Heart left ventricle (tissue), 16 donors: ENCODE data around the gene SLC7A11. TPM values are rescaled to one million over a fixed set of nuclear protein-coding genes. Genes with fewer than 3 reads are reported as not detected.

Experiments used
- ATAC-seq, 4 donors: fragments of 200-7000 bp; cut with Tn5 transposase; one replicate each; pipeline ENCODE4 v1.9.1; 2020 to 2022; ENCODE audit warnings: moderate library complexity in 4 of 4, mild to moderate bottlenecking in 3 of 4, moderate number of reproducible peaks in 1 of 4
- DNase-seq, 5 donors: peaks; one replicate each; pipeline ENCODE4 v3.0.0-alpha.2; 2020
- H3K27ac ChIP-seq, 12 donors: fragments of 200-600 bp; sonication (generic) in 4 of 12; one replicate each; pipeline versions ENCODE4 v1.5.0 to v1.8.0; 2016 to 2022; ENCODE audit warnings: mild to moderate bottlenecking in 2 of 12
- H3K27me3 ChIP-seq, 9 donors: fragments of 200-600 bp; sonication (generic) in 2 of 9; one replicate each; pipeline versions ENCODE4 v1.5.1 to v1.8.0; 2016 to 2022; ENCODE audit warnings: mild to moderate bottlenecking in 3 of 9
- H3K36me3 ChIP-seq, 9 donors: fragments of 200-600 bp; sonication (generic) in 2 of 9; one replicate each; pipeline versions ENCODE4 v1.5.0 to v1.8.0; 2018 to 2022; ENCODE audit warnings: mild to moderate bottlenecking in 2 of 9
- H3K4me1 ChIP-seq, 12 donors: fragments of 200-600 bp; sonication (generic) in 4 of 12; one replicate each; pipeline versions ENCODE4 v1.5.0 to v1.8.0; 2016 to 2022; ENCODE audit warnings: mild to moderate bottlenecking in 3 of 12
- H3K4me3 ChIP-seq, 12 donors: fragments of 200-600 bp; sonication (generic) in 4 of 12; one replicate each; pipeline versions ENCODE4 v1.5.0 to v1.8.0; 2017 to 2022; ENCODE audit warnings: mild to moderate bottlenecking in 9 of 12, moderate library complexity in 4 of 12
- H3K9me3 ChIP-seq, 12 donors: fragments of 200-600 bp; sonication (generic) in 4 of 12; one replicate each; pipeline versions ENCODE4 v1.5.0 to v1.8.0; 2016 to 2022; ENCODE audit warnings: mild to moderate bottlenecking in 1 of 12
- POLR2A ChIP-seq, 2 donors: fragments of 450-650 bp; IDR thresholded peaks; one replicate each; pipeline ENCODE4 v1.6.1; 2017; ENCODE audit warnings: antibody characterized with exemption in 2 of 2, mild to moderate bottlenecking in 2 of 2, moderate library complexity in 2 of 2
- WGBS, 4 donors: extraction: QIAGEN DNeasy Blood & Tissue Kit in 2 of 4; methylation state at CpG; one replicate each; pipeline versions ENCODE4 v1.1.5 to v1.1.7; 2013 to 2018; 5-methylcytosine and 5-hydroxymethylcytosine counted together
- intact Hi-C, 10 donors: fragments of 100-400 bp; cut with DNase I; formaldehyde crosslinking; loops; one replicate each; pipeline versions ENCODE4 v1.11.1 to v1.14.2; 2022
- polyA plus RNA-seq, 2 donors: library from polyadenylated mRNA; stranded (reverse); fragments of 200-250 nt; gene quantifications; one replicate each; pipeline ENCODE4 v1.2.3, GENCODE V29; 2013
- total RNA-seq, 9 donors: library from RNA; depleted of rRNA in 2 of 9; stranded (reverse); fragments of >200 nt in 2 of 9; fragmentation: NEBNext Ultra II Directional in 3 of 9; extraction: Animal tissue kit (Norgen Biotek cat#: 25700) in 3 of 9; gene quantifications; one replicate each; pipeline versions ENCODE4 v1.1.0 to v1.2.4, GENCODE V29; 2016 to 2023
- TF ChIP-seq, protein P1 (sequence below), 12 donors: fragments of 200-600 bp; sonication (generic) in 4 of 12; IDR thresholded peaks; one replicate each; pipeline versions ENCODE4 v1.5.0 to v1.8.0; 2018 to 2022; ENCODE audit warnings: antibody characterized with exemption in 12 of 12, mild to moderate bottlenecking in 5 of 12
- donor health status: ischemic (EF 13 %, LVEDD 7.1; RV severe dilation, severe dysfunction).
- donor health status: healthy with polysubstance abuse.
- donor health status: DM: no; HTN: yes; CAD: no.
- donor health status: DM: no; HTN: no; CAD: no.
- donor health status: ischemic (EF 25% LVEDD 6.9; RV normal size, moderate dysfunction).
- donor health status: ischemic (EF 25% LVEDD 5.7; RV mildly dilated, moderate dysfunction).
- donor health status: healthy.
- donor health status: DM: yes; HTN: yes; CAD: no.
- donor health status: ischemic (EF 35%, LVEDD 5.7; RV mildly dilated, moderate dysfunction).
- donor health status: nonischemic (EF 11% LVEDD 7.7; RV severe dilation, severe dysfunction).
- donor health status: DM: yes; HTN: yes; CAD: no.
- donor health status: PGD.
- donor health status: ischemic (EF 29% LVEDD 5.4; RV normal size, mild dysfunction).
- donor health status: nonischemic (EF 23%, LVEDD 6.1; RV moderate dilation, normal function).

SLC7A11 gene
- total and polyA plus RNA-seq, 11 donors: 0.04 to 1.0 (median 0.11) TPM; not detected in 1

DNA sequence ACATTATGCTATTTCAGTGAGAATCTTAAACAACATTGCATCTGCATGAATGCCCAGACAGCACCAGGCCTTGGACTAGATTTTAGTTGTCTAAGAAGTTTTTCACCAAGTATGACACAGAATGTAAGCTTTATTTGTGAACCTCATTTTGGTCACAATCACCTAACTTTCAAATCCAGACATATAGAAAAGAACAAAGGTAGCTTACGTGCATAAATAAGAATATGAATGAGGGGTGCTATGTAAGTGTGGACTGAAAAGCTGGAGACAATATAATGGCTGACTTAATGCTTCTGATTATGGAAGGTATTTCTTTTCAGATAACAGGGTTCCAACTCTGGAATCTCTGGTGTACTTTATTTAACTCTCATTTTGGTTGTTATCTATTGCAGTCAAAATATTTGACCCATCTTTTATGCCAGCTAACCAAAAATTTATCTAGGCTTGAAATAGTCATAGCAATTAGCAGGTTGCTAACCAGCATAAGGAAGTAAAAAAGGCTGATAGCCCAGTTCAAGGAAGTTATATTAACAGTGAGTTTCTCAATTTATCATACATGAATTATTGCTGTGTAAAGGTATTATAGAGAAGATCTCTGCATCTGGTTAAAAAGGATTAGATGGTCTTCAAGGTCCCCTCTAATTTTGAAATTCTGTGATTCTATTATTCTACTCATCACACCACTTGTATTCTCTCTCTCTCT is 36.5 kb downstream of the SLC7A11 start:
- H3K27ac ChIP-seq: no peak overlapping the region
- H3K9me3 ChIP-seq: no peaks in the 10 kb centered on the region
- H3K27me3 ChIP-seq: no peaks in the 10 kb centered on the region
- ATAC-seq (no peak), DNase-seq (no peak)
- H3K4me1 ChIP-seq: no peaks in the 10 kb centered on the region
- no peak overlapping the region for H3K4me3 ChIP-seq
- no peak for TF ChIP-seq POLR2A (IDR thresholded peaks at IDR 0.05)
- TF ChIP-seq, protein P1, sequence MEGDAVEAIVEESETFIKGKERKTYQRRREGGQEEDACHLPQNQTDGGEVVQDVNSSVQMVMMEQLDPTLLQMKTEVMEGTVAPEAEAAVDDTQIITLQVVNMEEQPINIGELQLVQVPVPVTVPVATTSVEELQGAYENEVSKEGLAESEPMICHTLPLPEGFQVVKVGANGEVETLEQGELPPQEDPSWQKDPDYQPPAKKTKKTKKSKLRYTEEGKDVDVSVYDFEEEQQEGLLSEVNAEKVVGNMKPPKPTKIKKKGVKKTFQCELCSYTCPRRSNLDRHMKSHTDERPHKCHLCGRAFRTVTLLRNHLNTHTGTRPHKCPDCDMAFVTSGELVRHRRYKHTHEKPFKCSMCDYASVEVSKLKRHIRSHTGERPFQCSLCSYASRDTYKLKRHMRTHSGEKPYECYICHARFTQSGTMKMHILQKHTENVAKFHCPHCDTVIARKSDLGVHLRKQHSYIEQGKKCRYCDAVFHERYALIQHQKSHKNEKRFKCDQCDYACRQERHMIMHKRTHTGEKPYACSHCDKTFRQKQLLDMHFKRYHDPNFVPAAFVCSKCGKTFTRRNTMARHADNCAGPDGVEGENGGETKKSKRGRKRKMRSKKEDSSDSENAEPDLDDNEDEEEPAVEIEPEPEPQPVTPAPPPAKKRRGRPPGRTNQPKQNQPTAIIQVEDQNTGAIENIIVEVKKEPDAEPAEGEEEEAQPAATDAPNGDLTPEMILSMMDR (IDR thresholded peaks at IDR 0.05): no peak
- intact Hi-C loops: loop anchor here in 1 of 10 donors (10.0 kb wide), 1 partner anchor 189 kb away; no protein-coding TSS in a partner anchor
- 53 to 77% (median 63%) methylated on average over 1 of the region's 1 CpG for WGBS, 4 donors
- H3K36me3 ChIP-seq: no peaks in the 10 kb centered on the region

DNA sequence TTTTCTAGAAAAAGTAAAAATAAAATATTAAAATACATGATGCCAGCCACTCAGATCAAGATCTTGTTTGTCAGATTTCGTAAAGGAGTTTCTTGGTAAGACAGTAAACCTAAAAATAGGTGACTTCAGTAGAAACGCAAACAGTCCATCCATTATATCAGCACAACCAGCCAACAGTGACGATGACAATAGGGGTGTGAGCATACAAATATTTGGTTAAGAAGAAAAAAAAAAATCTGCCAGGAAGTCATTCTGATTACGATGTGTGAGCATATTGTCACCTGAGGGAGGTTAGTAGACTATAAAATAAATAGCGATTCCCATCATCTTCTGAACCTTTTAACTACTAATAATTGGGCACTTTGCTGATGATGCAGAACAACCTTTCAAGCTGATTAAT is 37.6 kb downstream of the SLC7A11 start:
- intact Hi-C loops: loop anchor here in 1 of 10 donors (10.0 kb wide), 1 partner anchor 190 kb away; no protein-coding TSS in a partner anchor
- Histone ChIP-seq H3K36me3 (no peaks in the 10 kb centered on the region), H3K4me3 (no peak overlapping the region), H3K9me3 (no peaks in the 10 kb centered on the region), H3K27ac (no peak overlapping the region), H3K27me3 (no peaks in the 10 kb centered on the region), H3K4me1 (peaks cover 0 to 6% (median 0%) of the 10 kb centered on the region in 12 donors)
- WGBS, 4 donors: 81 to 88% (median 84%) methylated on average over 5 of the region's 5 CpGs
- TF ChIP-seq, protein P1 (IDR thresholded peaks at IDR 0.05): no peak
- no peak for TF ChIP-seq POLR2A (IDR thresholded peaks at IDR 0.05)
- no peak for ATAC-seq
- no peak for DNase-seq

DNA sequence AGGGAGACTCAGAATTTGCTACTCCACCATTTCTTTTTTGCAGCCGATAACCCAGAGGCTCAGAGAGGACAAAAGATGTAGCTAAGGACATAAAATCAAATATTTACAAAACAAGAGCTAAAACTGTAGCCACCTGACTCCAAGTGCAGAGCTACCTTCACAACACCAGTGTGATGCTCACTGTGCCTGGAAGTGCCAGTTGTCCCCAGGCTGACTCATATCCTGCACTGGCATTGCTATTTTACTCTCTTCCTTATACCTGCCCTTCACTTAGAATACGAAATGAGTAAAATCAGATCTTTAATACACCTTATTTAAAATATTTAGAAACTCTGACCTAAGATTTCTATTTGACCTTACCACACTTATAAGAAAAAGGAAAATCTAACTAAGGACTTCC is 39.5 kb downstream of the SLC7A11 start:
- H3K27ac ChIP-seq: no peak overlapping the region
- DNase-seq (no peak), ATAC-seq (no peak)
- H3K36me3 ChIP-seq: no peaks in the 10 kb centered on the region
- H3K9me3 ChIP-seq: no peaks in the 10 kb centered on the region
- H3K27me3 ChIP-seq: no peaks in the 10 kb centered on the region
- H3K4me3 ChIP-seq: no peak overlapping the region
- peaks cover 0 to 9% (median 0%) of the 10 kb centered on the region in 12 donors for H3K4me1 ChIP-seq
- TF ChIP-seq, protein P1 (IDR thresholded peaks at IDR 0.05): no peak
- no peak for TF ChIP-seq POLR2A (IDR thresholded peaks at IDR 0.05)
- intact Hi-C loops: loop anchor here in 1 of 10 donors (10.0 kb wide), 1 partner anchor 192 kb away; no protein-coding TSS in a partner anchor
- 86 to 94% (median 93%) methylated on average over 2 of the region's 2 CpGs for WGBS, 4 donors

DNA sequence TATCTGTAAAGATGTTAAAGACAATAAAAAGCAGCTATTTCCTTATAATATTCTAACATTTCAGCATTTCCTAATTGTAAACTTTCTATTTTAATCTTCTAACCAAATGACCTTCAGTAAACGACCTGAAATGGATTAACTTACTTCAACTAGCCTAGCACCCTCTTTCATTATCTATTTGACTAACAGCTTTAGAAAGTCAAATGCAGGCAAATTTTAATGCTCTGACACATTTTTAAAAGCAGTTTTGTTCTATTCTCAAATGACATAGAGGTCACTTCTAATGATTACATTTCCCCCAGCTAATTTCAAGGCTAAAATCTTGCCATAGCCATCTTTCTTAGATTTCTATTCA is 41.9 kb downstream of the SLC7A11 start:
- Histone ChIP-seq H3K4me3 (no peak overlapping the region), H3K9me3 (no peaks in the 10 kb centered on the region), H3K36me3 (no peaks in the 10 kb centered on the region), H3K4me1 (peaks cover 0 to 9% (median 0%) of the 10 kb centered on the region in 12 donors), H3K27ac (no peak overlapping the region), H3K27me3 (no peaks in the 10 kb centered on the region)
- no peak for DNase-seq
- no peak for TF ChIP-seq POLR2A (IDR thresholded peaks at IDR 0.05)
- TF ChIP-seq, protein P1 (IDR thresholded peaks at IDR 0.05): no peak
- intact Hi-C loops: loop anchor here in 1 of 10 donors (10.0 kb wide), 1 partner anchor 195 kb away; no protein-coding TSS in a partner anchor
- no peak for ATAC-seq
- 17 to 33% (median 26%) methylated on average over 1 of the region's 1 CpG for WGBS, 4 donors
